IMR-90 (cell line): Measurements from ENCODE around the gene BTBD17. TPM values are rescaled to one million over a fixed set of nuclear protein-coding genes. Genes with fewer than 3 reads are reported as not detected.

Source experiments
- ATAC-seq: fragments of 200-7000 bp; cut with Tn5 transposase; 2 replicates; pipeline ENCODE4 v1.9.1; 2020; ENCODE audit warnings: low read depth, mild to moderate bottlenecking, moderate library complexity
- BruUV-seq: library from RNA; stranded (reverse); fragments of 400-500 nt; replicated peaks from 2 replicates; lab custom pipeline; 2021; lab: Mats Ljungman, UMichigan
- CTCF ChIA-PET: fragments of 300-600 bp; formaldehyde crosslinking; extraction: SDS; loops from one replicate; lab custom pipeline; 2021; ENCODE audit warnings: antibody characterized with exemption; lab: Yijun Ruan, JAX
- POLR2A ChIA-PET: fragments of 300-600 bp; sonication (Branson Sonifier 250); formaldehyde crosslinking; loops from one replicate; lab custom pipeline; 2022; ENCODE audit warnings: antibody characterized with exemption; ENCODE audit not compliant: unreplicated experiment; lab: Charles Lee
- DNase-seq: peaks from one replicate; pipeline ENCODE4 v3.0.0; 2013
- H2AFZ ChIP-seq: replicated peaks from 2 replicates; pipeline ENCODE3; 2013; ENCODE audit warnings: low read length, mild to moderate bottlenecking; ENCODE audit not compliant: poor library complexity
- H2AK5ac ChIP-seq: 2 replicates; pipeline ENCODE4 v1.6.1; 2013; ENCODE audit warnings: low read depth, low read length, inconsistent platforms
- H2AK9ac ChIP-seq: replicated peaks from 2 replicates; pipeline ENCODE3; 2013; ENCODE audit warnings: mild to moderate bottlenecking, low read depth, low read length, moderate library complexity; ENCODE audit not compliant: poor library complexity
- H2BK120ac ChIP-seq: 2 replicates; pipeline ENCODE4 v1.6.1; 2013; ENCODE audit warnings: low read depth, low read length, inconsistent platforms
- H2BK15ac ChIP-seq: 3 replicates; pipeline ENCODE4 v1.6.1; 2013; ENCODE audit warnings: low read depth, low read length, inconsistent platforms
- H2BK20ac ChIP-seq: 2 replicates; pipeline ENCODE4 v1.6.1; 2013; ENCODE audit warnings: low read depth, mild to moderate bottlenecking, inconsistent platforms, low read length, moderate library complexity
- H2BK5ac ChIP-seq: 2 replicates; pipeline ENCODE4 v1.6.1; 2013; ENCODE audit warnings: mild to moderate bottlenecking, low read depth, low read length, inconsistent platforms; ENCODE audit not compliant: poor library complexity, severe bottlenecking
- H3K14ac ChIP-seq: replicated peaks from 2 replicates; pipeline ENCODE4 v1.6.1; 2013; ENCODE audit warnings: low read depth, low read length, inconsistent platforms
- H3K18ac ChIP-seq: 2 replicates; pipeline ENCODE4 v1.6.1; 2013; ENCODE audit warnings: low read depth, low read length, control low read depth
- H3K23ac ChIP-seq: 2 replicates; pipeline ENCODE4 v1.6.1; 2013; ENCODE audit warnings: low read depth, low read length, inconsistent platforms
- H3K27ac ChIP-seq: 2 replicates; pipeline ENCODE4 v1.5.1; 2013; ENCODE audit warnings: mild to moderate bottlenecking, control low read depth, low read length; ENCODE audit not compliant: insufficient read depth
- H3K27me3 ChIP-seq: 2 replicates; pipeline ENCODE4 v1.6.1; 2013; ENCODE audit warnings: low read length; ENCODE audit not compliant: control insufficient read depth, insufficient read depth
- H3K36me3 ChIP-seq: 2 replicates; pipeline ENCODE4 v1.6.1; 2013; ENCODE audit warnings: low read length, mixed read lengths; ENCODE audit not compliant: control insufficient read depth, insufficient read depth
- H3K4ac ChIP-seq: 2 replicates; pipeline ENCODE4 v1.6.1; 2013; ENCODE audit warnings: low read depth, low read length, inconsistent platforms
- H3K4me1 ChIP-seq: 2 replicates; pipeline ENCODE4 v1.6.1; 2013; ENCODE audit warnings: low read length, mixed read lengths; ENCODE audit not compliant: control insufficient read depth, insufficient read depth
- H3K4me2 ChIP-seq: 2 replicates; pipeline ENCODE4 v1.6.1; 2013; ENCODE audit warnings: low read depth, mild to moderate bottlenecking, control low read depth, low read length, moderate library complexity
- H3K4me3 ChIP-seq: 2 replicates; pipeline ENCODE4 v1.5.1; 2013; ENCODE audit warnings: low read depth, mild to moderate bottlenecking, control low read depth, low read length, moderate library complexity; ENCODE audit not compliant: insufficient read depth
- H3K56ac ChIP-seq: 2 replicates; pipeline ENCODE4 v1.6.1; 2013; ENCODE audit warnings: low read length, inconsistent platforms; ENCODE audit not compliant: insufficient read depth; ENCODE audit errors: extremely low read depth
- H3K79me1 ChIP-seq, 2 experiments: 2 replicates each; pipeline ENCODE4 v1.6.1; 2013; ENCODE audit warnings: low read length in 2 of 2, inconsistent platforms in 1 of 2, low read depth in 1 of 2
- H3K9ac ChIP-seq: 2 replicates; pipeline ENCODE4 v1.6.1; 2013; ENCODE audit warnings: low read depth, low read length, control low read depth
- H3K9me1 ChIP-seq: 2 replicates; pipeline ENCODE4 v1.6.1; 2013; ENCODE audit warnings: low read length, inconsistent platforms; ENCODE audit not compliant: insufficient read depth
- H3K9me3 ChIP-seq: 2 replicates; pipeline ENCODE4 v1.6.1; 2013; ENCODE audit warnings: low read length; ENCODE audit not compliant: control insufficient read depth, insufficient read depth
- H4K20me1 ChIP-seq: 2 replicates; pipeline ENCODE4 v1.6.1; 2013; ENCODE audit warnings: low read length, inconsistent platforms; ENCODE audit not compliant: insufficient read depth
- H4K5ac ChIP-seq: 2 replicates; pipeline ENCODE4 v1.6.1; 2013; ENCODE audit warnings: mild to moderate bottlenecking, low read depth, low read length, control low read depth
- H4K8ac ChIP-seq, 2 experiments: 2 replicates each; pipeline ENCODE4 v1.6.1; 2013; ENCODE audit warnings: low read depth in 2 of 2, low read length in 2 of 2, control low read depth in 1 of 2, inconsistent platforms in 1 of 2
- H4K91ac ChIP-seq: 2 replicates; pipeline ENCODE4 v1.6.1; 2013; ENCODE audit warnings: low read depth, low read length, inconsistent platforms; ENCODE audit not compliant: insufficient read depth
- BHLHE40 ChIP-seq: fragments of 150-350 bp; IDR thresholded peaks from 2 replicates; pipeline ENCODE4 v1.6.1; 2016; ENCODE audit warnings: mild to moderate bottlenecking, low read depth, low read length
- CEBPB ChIP-seq: IDR thresholded peaks from 2 replicates; pipeline ENCODE4 v1.6.1; 2012; ENCODE audit warnings: low read depth, low read length, improper control_type of control experiment
- CHD1 ChIP-seq: IDR thresholded peaks from 2 replicates; pipeline ENCODE4 v1.6.1; 2012; ENCODE audit warnings: low read depth, low read length, improper control_type of control experiment
- CTCF ChIP-seq: conservative IDR thresholded peaks from 2 replicates; pipeline ENCODE4 v1.5.1; 2012; ENCODE audit warnings: mild to moderate bottlenecking, low read depth, low read length, improper control_type of control experiment
- ELK1 ChIP-seq: fragments of 150-350 bp; IDR thresholded peaks from 2 replicates; pipeline ENCODE4 v1.6.1; 2016; ENCODE audit warnings: low read depth, mild to moderate bottlenecking, low read length, moderate library complexity, borderline replicate concordance
- FOS ChIP-seq: fragments of 150-350 bp; IDR thresholded peaks from 2 replicates; pipeline ENCODE4 v1.6.1; 2016; ENCODE audit warnings: low read depth, low read length
- MAFK ChIP-seq: IDR thresholded peaks from 2 replicates; pipeline ENCODE4 v1.6.1; 2012; ENCODE audit warnings: low read depth, low read length, improper control_type of control experiment
- MAZ ChIP-seq: IDR thresholded peaks from 2 replicates; pipeline ENCODE4 v1.6.1; 2012; ENCODE audit warnings: low read depth, mild to moderate bottlenecking, low read length, improper control_type of control experiment, moderate library complexity, borderline replicate concordance
- MXI1 ChIP-seq: IDR thresholded peaks from 2 replicates; pipeline ENCODE4 v1.6.1; 2012; ENCODE audit warnings: low read depth, mild to moderate bottlenecking, low read length, moderate library complexity, borderline replicate concordance
- NFE2L2 ChIP-seq: fragments of 150-350 bp; IDR thresholded peaks from 2 replicates; pipeline ENCODE4 v1.6.1; 2016; ENCODE audit warnings: low read depth, mild to moderate bottlenecking, low read length
- POLR2A ChIP-seq: IDR thresholded peaks from 2 replicates; pipeline ENCODE4 v1.6.1; 2012; ENCODE audit warnings: mild to moderate bottlenecking, low read depth, low read length
- RAD21 ChIP-seq: IDR thresholded peaks from 2 replicates; pipeline ENCODE4 v1.6.1; 2012; ENCODE audit warnings: low read length, improper control_type of control experiment
- RCOR1 ChIP-seq: IDR thresholded peaks from 2 replicates; pipeline ENCODE4 v1.6.1; 2012; ENCODE audit warnings: mild to moderate bottlenecking, low read length, improper control_type of control experiment; ENCODE audit not compliant: insufficient replicate concordance
- RFX5 ChIP-seq: IDR thresholded peaks from 2 replicates; pipeline ENCODE4 v1.8.0; 2012; ENCODE audit warnings: low read depth, mild to moderate bottlenecking, low read length, moderate library complexity
- SMC3 ChIP-seq: fragments of 150-350 bp; IDR thresholded peaks from 2 replicates; pipeline ENCODE4 v1.6.1; 2016; ENCODE audit warnings: low read depth, mild to moderate bottlenecking, antibody characterized with exemption, low read length, moderate library complexity
- USF2 ChIP-seq: fragments of 150-350 bp; IDR thresholded peaks from 2 replicates; pipeline ENCODE4 v1.6.1; 2017; ENCODE audit warnings: mild to moderate bottlenecking, antibody characterized with exemption, low read length, low read depth
- WGBS, 2 experiments: methylation state at CpG; one replicate each; pipeline versions ENCODE4 v1.1.5 to v1.1.7; 2013; ENCODE audit warnings: missing lambda C conversion rate in 2 of 2; ENCODE audit not compliant: insufficient read length in 1 of 2; ENCODE audit errors: extremely low coverage in 2 of 2; 5-methylcytosine and 5-hydroxymethylcytosine counted together
- dilution Hi-C: fragments of 300-500 bp; cut with HindIII; formaldehyde crosslinking; loops from one replicate; pipeline ENCODE4 v1.14.3; 2018; ENCODE audit warnings: low sequenced_read_pairs; ENCODE audit not compliant: unreplicated experiment
- in situ Hi-C: fragments of 300-500 bp; cut with MboI; formaldehyde crosslinking; loops from 3 replicates; pipeline ENCODE4 v1.14.3; 2019; ENCODE audit warnings: low sequenced_read_pairs, inconsistent platforms, mixed read lengths
- intact Hi-C: fragments of 100-400 bp; cut with micrococcal nuclease; formaldehyde crosslinking; loops from 2 replicates; pipeline ENCODE4 v1.10.0; 2022
- polyA plus RNA-seq, 3 experiments: library from polyadenylated mRNA; depleted of rRNA; stranded (reverse); fragments of >200 nt; gene quantifications; 2 replicates each; pipeline ENCODE4 v1.2.3, GENCODE V29; 2012; ENCODE audit warnings: low replicate concordance in 1 of 3
- total RNA-seq: library from RNA; depleted of rRNA; stranded (reverse); fragments of >200 nt; gene quantifications from 2 replicates; pipeline ENCODE4 v1.2.3, GENCODE V29; 2012

BTBD17 gene
- total and polyA plus RNA-seq, 2 of the 4 experiments (the other 2 are of a cell fraction) = not detected

GRCh38 chr17:74337834-74338500 lies 23.7 kb downstream of the BTBD17 start:
- Histone ChIP-seq H3K4me1 (no peaks in the 10 kb centered on the region), H3K18ac (no peak overlapping the region), H2AFZ (no peak overlapping the region), H3K9me1 (no peaks in the 10 kb centered on the region), H2BK5ac (no peak overlapping the region), H4K91ac (no peak overlapping the region), H3K9me3 (no peaks in the 10 kb centered on the region), H3K27ac (no peak overlapping the region), H3K36me3 (no peaks in the 10 kb centered on the region), H4K20me1 (no peaks in the 10 kb centered on the region), H3K4me3 (no peak overlapping the region), H3K23ac (no peak overlapping the region), H2AK5ac (no peak overlapping the region), H3K9ac (no peak overlapping the region), H2BK15ac (no peak overlapping the region), H3K4me2 (no peak overlapping the region), H4K5ac (no peak overlapping the region), H4K8ac (no peak overlapping the region), H3K14ac (no peak overlapping the region), H3K79me1 (no peaks in the 10 kb centered on the region), H2AK9ac (no peak overlapping the region), H3K4ac (no peak overlapping the region), H3K56ac (no peak overlapping the region), H3K27me3 (no peaks in the 10 kb centered on the region), H2BK20ac (no peak overlapping the region), H2BK120ac (no peak overlapping the region)
- POLR2A ChIA-PET = no interaction called here
- in situ Hi-C loops (no loop called here), dilution Hi-C loops (no loop called here), intact Hi-C loops (no loop called here)
- no peak for DNase-seq
- 45% methylated on average over 4 of the region's 12 CpGs; no CpG with 5 or more reads in 1 of the 2 experiments for WGBS, 2 experiments
- TF ChIP-seq MAFK (no peak), USF2 (no peak), RFX5 (no peak), CTCF (no peak), RCOR1 (no peak), SMC3 (no peak), RAD21 (no peak), POLR2A (no peak), MXI1 (no peak), ELK1 (no peak), BHLHE40 (no peak), CHD1 (no peak), MAZ (no peak), CEBPB (no peak), FOS (no peak), NFE2L2 (no peak)
- ATAC-seq = no peak
- CTCF ChIA-PET = interaction anchor here (0.5 kb wide), 1 partner anchor 119 kb away, joined by 4 read pairs; no protein-coding TSS in a partner anchor
- BruUV-seq = no TSS peak
